Panc1 (cell line): ENCODE measurements around the gene RTCA.

Experiments
- CTCF ChIP-seq: fragments of 450-650 bp; IDR thresholded peaks from 2 replicates; pipeline ENCODE4 v1.5.1; 2017; ENCODE audit warnings: mild to moderate bottlenecking
- REST ChIP-seq, 2 experiments: IDR thresholded peaks; 2 replicates each; pipeline ENCODE4 v1.6.1; 2011 to 2012; ENCODE audit warnings: low read depth in 2 of 2, control low read depth in 1 of 2, low read length in 1 of 2, mild to moderate bottlenecking in 1 of 2, moderate library complexity in 1 of 2; ENCODE audit not compliant: insufficient read depth in 1 of 2

GRCh38 chr1:100298512-100298911 lies 32.5 kb downstream of the RTCA start:
- TF ChIP-seq REST (IDR thresholded peaks at IDR 0.05; ENCODE audit: insufficient read depth in 1 of 2, low read depth in 2 of 2, low read length in 1 of 2) = no peak
- TF ChIP-seq CTCF = no peak
